ENCODE data around the gene GOLGA7B.
A peak's percentile ranks its signal among the peaks of the same experiment; 100 is the strongest.

The GOLGA7B gene

GRCh38 chr10:97866524-97867219 is 17.0 kb downstream of the GOLGA7B start:
- TF ChIP-seq CTCF (IDR thresholded peaks at IDR 0.05; ENCODE audit: borderline replicate concordance, insufficient read depth, low read depth, low read length) = no peak
- H3K4me3 ChIP-seq (ENCODE audit: low read depth, low read length) = no peak overlapping the region

DNA sequence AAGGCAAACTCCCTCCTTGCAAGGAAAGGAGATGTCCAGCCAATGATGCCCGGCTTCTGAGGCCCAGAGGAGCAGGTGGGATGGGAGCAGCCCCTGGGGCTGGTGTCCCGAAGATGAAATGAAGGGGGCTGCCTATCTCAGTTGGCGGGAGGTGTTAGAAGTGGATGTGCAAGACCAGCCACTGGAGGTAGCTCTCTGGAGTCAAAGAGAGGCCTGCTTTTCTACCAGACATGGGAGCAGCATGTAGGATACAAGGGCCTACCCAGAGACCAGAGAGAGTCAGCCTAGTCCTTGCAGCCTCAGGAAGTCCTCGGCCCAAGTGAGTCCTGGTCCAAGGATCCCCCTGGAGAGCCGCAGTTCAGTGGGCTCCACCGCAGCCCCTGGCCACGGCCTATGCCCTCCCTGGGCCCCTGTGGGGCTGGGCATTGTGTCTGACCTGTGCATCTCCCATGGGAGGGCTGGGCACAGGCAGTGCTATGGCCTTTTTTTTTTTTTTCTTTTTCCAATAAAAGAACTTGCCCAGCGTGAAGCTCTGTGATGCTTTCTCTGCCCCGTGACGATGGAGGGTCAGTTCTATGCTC is 17.7 kb downstream of the GOLGA7B start:
- no peak overlapping the region for H3K4me3 ChIP-seq (ENCODE audit: low read depth, low read length)
- TF ChIP-seq CTCF (IDR thresholded peaks at IDR 0.05; ENCODE audit: borderline replicate concordance, insufficient read depth, low read depth, low read length) = no peak

DNA sequence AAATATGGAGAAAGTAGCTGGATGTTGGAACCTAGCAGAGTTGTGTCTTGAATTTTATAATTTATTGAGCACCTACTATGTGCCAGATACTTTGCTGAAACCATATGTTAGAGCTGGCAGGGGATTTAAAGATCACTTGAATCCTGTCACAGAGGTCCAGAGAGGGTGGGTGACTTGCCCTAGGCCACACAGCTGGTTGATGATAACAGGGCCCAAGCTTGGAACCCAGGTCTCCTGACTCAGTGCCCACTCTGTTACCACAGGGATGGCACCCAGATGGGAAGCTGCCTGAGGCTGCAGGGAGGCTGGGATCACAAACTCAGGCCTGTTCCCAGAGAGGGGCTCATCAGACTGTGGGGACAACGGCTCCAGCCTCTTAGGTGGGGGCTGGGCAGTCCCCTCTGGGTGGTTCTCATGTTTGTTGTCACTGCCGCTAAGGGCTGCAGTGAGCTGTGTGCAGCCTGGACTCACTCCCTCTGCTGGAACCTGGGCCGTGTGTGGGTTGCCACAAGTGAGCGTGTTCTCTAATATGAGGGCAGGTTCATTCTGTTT is 18.6 kb downstream of the GOLGA7B start:
- no peak overlapping the region for H3K4me3 ChIP-seq (ENCODE audit: low read depth, low read length)
- TF ChIP-seq CTCF (IDR thresholded peaks at IDR 0.05; ENCODE audit: borderline replicate concordance, insufficient read depth, low read depth, low read length) = no peak

DNA sequence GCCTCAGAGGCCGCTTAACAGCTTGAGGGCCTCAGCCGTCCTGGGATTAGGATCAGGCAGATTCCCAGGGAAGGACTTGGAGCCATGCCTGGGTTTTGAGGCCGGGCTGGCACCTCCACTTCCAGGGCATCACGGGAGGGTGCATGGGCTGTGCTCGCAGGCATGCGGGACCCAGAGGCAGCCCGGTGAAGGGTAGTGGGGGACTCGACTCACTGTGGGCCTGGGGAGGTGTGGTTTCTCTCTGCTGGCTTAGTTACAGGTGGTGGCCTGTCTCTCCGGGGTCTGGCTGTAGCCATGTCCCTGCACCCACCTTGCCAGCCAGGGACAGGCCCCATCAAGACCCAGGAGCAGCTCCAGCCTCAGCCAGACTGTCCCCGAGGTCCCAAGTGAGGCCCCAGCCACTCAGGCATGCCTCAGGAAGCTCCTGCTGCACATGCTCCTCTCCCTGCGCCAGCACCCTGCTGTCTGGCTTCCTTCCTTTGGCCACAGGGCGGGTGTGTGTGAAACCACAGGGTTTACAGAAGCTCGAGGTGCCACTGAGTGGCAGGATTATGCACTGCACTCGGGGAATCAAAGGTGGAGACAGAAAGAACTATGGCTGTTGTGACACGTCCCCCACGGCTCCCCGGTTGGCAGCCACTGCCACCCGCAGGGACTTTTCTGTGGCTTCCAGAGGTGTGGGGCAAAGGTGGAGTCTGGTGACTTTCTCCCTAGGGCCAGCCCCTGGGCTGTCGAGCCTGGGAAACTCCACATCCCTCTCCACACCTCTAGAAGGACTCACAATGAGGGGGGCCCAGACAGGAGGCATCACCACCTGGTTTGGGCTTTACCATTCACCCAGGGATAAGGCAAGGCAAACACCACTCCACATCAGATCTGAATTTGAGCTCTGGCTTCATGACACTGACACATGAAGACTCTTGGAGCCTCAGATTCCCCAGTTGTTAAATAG is 19.7 kb downstream of the GOLGA7B start:
- H3K4me3 ChIP-seq (ENCODE audit: low read depth, low read length) = no peak overlapping the region
- TF ChIP-seq CTCF (IDR thresholded peaks at IDR 0.05; ENCODE audit: borderline replicate concordance, insufficient read depth, low read depth, low read length) = peak; percentile 79

- TF ChIP-seq CTCF (IDR thresholded peaks at IDR 0.05; ENCODE audit: borderline replicate concordance, insufficient read depth, low read depth, low read length) = no peak
- no peak overlapping the region for H3K4me3 ChIP-seq (ENCODE audit: low read depth, low read length)
Observed at GRCh38 chr10:97870990-97871389, 21.3 kb downstream of the GOLGA7B start.

DNA sequence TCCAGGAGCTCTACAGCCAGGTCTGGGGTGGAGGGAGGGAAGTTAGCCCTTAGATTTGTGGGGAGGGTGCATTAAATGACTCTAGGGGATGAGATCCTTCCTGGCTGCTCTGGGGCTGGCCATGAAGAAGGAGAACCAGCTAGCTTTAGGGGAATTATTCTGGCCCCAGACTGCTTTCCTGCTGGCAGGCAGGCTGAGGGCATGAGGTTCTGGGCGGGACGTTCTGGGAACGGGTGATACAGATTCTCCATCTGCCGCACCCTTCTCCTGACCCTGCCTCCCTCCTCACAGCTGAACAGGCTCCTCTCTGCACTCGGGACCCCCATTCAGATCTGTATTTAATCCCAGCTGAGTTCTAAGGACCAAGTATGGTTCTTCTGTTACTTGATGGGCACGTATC is 23.9 kb downstream of the GOLGA7B start:
- no peak overlapping the region for H3K4me3 ChIP-seq (ENCODE audit: low read depth, low read length)
- no peak for TF ChIP-seq CTCF (IDR thresholded peaks at IDR 0.05; ENCODE audit: borderline replicate concordance, insufficient read depth, low read depth, low read length)

Data from GM12875 (cell line).